ENCODE data around the gene STX3.

The STX3 gene

GRCh38 chr11:59792507-59792906, 37.3 kb downstream of the STX3 start:
- in situ Hi-C loops (cut with HindIII; ENCODE audit: low sequenced_read_pairs): no loop called here
- H3K4me3 ChIP-seq (ENCODE audit: low read depth, low read length): no peak overlapping the region
- no peak for DNase-seq (ENCODE audit: low read depth, low spot score)
- TF ChIP-seq CTCF (IDR thresholded peaks at IDR 0.05; ENCODE audit: low read depth, low read length): no peak

GRCh38 chr11:59794417-59794816, 39.2 kb downstream of the STX3 start:
- DNase-seq (ENCODE audit: low read depth, low spot score): no peak
- no peak for TF ChIP-seq CTCF (IDR thresholded peaks at IDR 0.05; ENCODE audit: low read depth, low read length)
- no peak overlapping the region for H3K4me3 ChIP-seq (ENCODE audit: low read depth, low read length)
- in situ Hi-C loops (cut with HindIII; ENCODE audit: low sequenced_read_pairs): no loop called here

GRCh38 chr11:59800390-59801025, 45.3 kb downstream of the STX3 start:
- no peak for TF ChIP-seq CTCF (IDR thresholded peaks at IDR 0.05; ENCODE audit: low read depth, low read length)
- no peak overlapping the region for H3K4me3 ChIP-seq (ENCODE audit: low read depth, low read length)
- in situ Hi-C loops (cut with HindIII; ENCODE audit: low sequenced_read_pairs): no loop called here
- DNase-seq (ENCODE audit: low read depth, low spot score): no peak

- TF ChIP-seq CTCF (IDR thresholded peaks at IDR 0.05; ENCODE audit: low read depth, low read length): no peak
- no peak for DNase-seq (ENCODE audit: low read depth, low spot score)
- H3K4me3 ChIP-seq (ENCODE audit: low read depth, low read length): no peak overlapping the region
- in situ Hi-C loops (cut with HindIII; ENCODE audit: low sequenced_read_pairs): no loop called here
Observed at GRCh38 chr11:59801160-59801706, 46.1 kb downstream of the STX3 start.

GRCh38 chr11:59801981-59802638, 46.9 kb downstream of the STX3 start:
- no peak for TF ChIP-seq CTCF (IDR thresholded peaks at IDR 0.05; ENCODE audit: low read depth, low read length)
- in situ Hi-C loops (cut with HindIII; ENCODE audit: low sequenced_read_pairs): no loop called here
- DNase-seq (ENCODE audit: low read depth, low spot score): peak; percentile 9
- no peak overlapping the region for H3K4me3 ChIP-seq (ENCODE audit: low read depth, low read length)

- DNase-seq (ENCODE audit: low read depth, low spot score): peak; percentile 70
- in situ Hi-C loops (cut with HindIII; ENCODE audit: low sequenced_read_pairs): no loop called here
- no peak overlapping the region for H3K4me3 ChIP-seq (ENCODE audit: low read depth, low read length)
- TF ChIP-seq CTCF (IDR thresholded peaks at IDR 0.05; ENCODE audit: low read depth, low read length): peak; percentile 49
Observed at GRCh38 chr11:59802639-59803176, 47.5 kb downstream of the STX3 start.
